ENCODE measurements around the gene COL1A1. TPM values are rescaled to one million over a fixed set of nuclear protein-coding genes. Genes with fewer than 3 reads are reported as not detected.

COL1A1 gene
- polyA plus RNA-seq, 3 donors: not detected

GRCh38 chr17:50194140-50194933 lies 7.1 kb downstream of the COL1A1 start:
- Mint-ChIP-seq H3K27me3 (ENCODE audit: low read depth in 3 of 3) (peaks cover 15 to 39% (median 27%) of the 10 kb centered on the region in 3 donors), H3K27ac (no peak overlapping the region), H3K9me3 (peaks cover 0 to 3% (median 0%) of the 10 kb centered on the region in 7 donors), H3K4me1 (peaks cover 2% of the 10 kb centered on the region), H3K36me3 (peaks cover 0 to 1% of the 10 kb centered on the region in 2 donors), H3K4me3 (no peak overlapping the region)
- Histone ChIP-seq H3K36me3 (replicated peaks in 1 of 2; ENCODE audit: control insufficient read depth in 1 of 2, insufficient read depth in 2 of 2, low read length in 2 of 2) (no peaks in the 10 kb centered on the region), H3K4me2 (replicated peaks; ENCODE audit: extremely low read depth, low read length, poor library complexity, severe bottlenecking) (no peak overlapping the region), H3K9ac (ENCODE audit: insufficient read depth, low read length, poor library complexity, severe bottlenecking) (no peak overlapping the region), H3K27me3 (ENCODE audit: control insufficient read depth in 2 of 2, insufficient read depth in 2 of 2, low read length in 2 of 2) (peaks cover 0 to 9% of the 10 kb centered on the region in 2 donors), H3K4me1 (ENCODE audit: control insufficient read depth in 1 of 2, insufficient read depth in 2 of 2, low read length in 2 of 2) (no peaks in the 10 kb centered on the region), H3K27ac (ENCODE audit: low read depth in 1 of 2, low read length in 2 of 2) (no peak overlapping the region), H3K9me3 (replicated peaks in 1 of 2; ENCODE audit: control insufficient read depth in 1 of 2, insufficient read depth in 1 of 2, low read length in 2 of 2) (no peaks in the 10 kb centered on the region), H3K79me2 (ENCODE audit: insufficient read depth, low read length) (no peaks in the 10 kb centered on the region), H4K20me1 (ENCODE audit: insufficient read depth, low read length) (no peaks in the 10 kb centered on the region), H2AFZ (ENCODE audit: insufficient read depth, low read depth, low read length, poor library complexity, severe bottlenecking) (no peak overlapping the region), H3K4me3 (replicated peaks in 1 of 3; ENCODE audit: low read depth in 2 of 3, low read length in 3 of 3) (no peak overlapping the region)
- WGBS (ENCODE audit: insufficient coverage): 75% methylated on average over 12 of the region's 25 CpGs
- no peak for TF ChIP-seq CTCF (IDR thresholded peaks at IDR 0.05)
- intact Hi-C loops (cut with micrococcal nuclease): no loop called here
- no peak for DNase-seq

- Histone ChIP-seq H2AFZ (ENCODE audit: insufficient read depth, low read depth, low read length, poor library complexity, severe bottlenecking) (no peak overlapping the region), H3K4me2 (replicated peaks; ENCODE audit: extremely low read depth, low read length, poor library complexity, severe bottlenecking) (no peak overlapping the region), H3K27ac (ENCODE audit: low read depth in 1 of 2, low read length in 2 of 2) (no peak overlapping the region), H3K79me2 (ENCODE audit: insufficient read depth, low read length) (no peaks in the 10 kb centered on the region), H3K9me3 (replicated peaks in 1 of 2; ENCODE audit: control insufficient read depth in 1 of 2, insufficient read depth in 1 of 2, low read length in 2 of 2) (no peaks in the 10 kb centered on the region), H3K27me3 (ENCODE audit: control insufficient read depth in 2 of 2, insufficient read depth in 2 of 2, low read length in 2 of 2) (peaks cover 0 to 3% of the 10 kb centered on the region in 2 donors), H3K9ac (ENCODE audit: insufficient read depth, low read length, poor library complexity, severe bottlenecking) (no peak overlapping the region), H3K4me1 (ENCODE audit: control insufficient read depth in 1 of 2, insufficient read depth in 2 of 2, low read length in 2 of 2) (no peaks in the 10 kb centered on the region), H4K20me1 (ENCODE audit: insufficient read depth, low read length) (no peaks in the 10 kb centered on the region), H3K4me3 (replicated peaks in 1 of 3; ENCODE audit: low read depth in 2 of 3, low read length in 3 of 3) (no peak overlapping the region), H3K36me3 (replicated peaks in 1 of 2; ENCODE audit: control insufficient read depth in 1 of 2, insufficient read depth in 2 of 2, low read length in 2 of 2) (no peaks in the 10 kb centered on the region)
- Mint-ChIP-seq H3K27ac (no peak overlapping the region), H3K27me3 (ENCODE audit: low read depth in 3 of 3) (peaks cover 10 to 25% (median 20%) of the 10 kb centered on the region in 3 donors), H3K4me3 (no peak overlapping the region), H3K36me3 (no peaks in the 10 kb centered on the region), H3K4me1 (no peaks in the 10 kb centered on the region), H3K9me3 (no peaks in the 10 kb centered on the region)
- no peak for DNase-seq
- intact Hi-C loops (cut with micrococcal nuclease): no loop called here
- WGBS (ENCODE audit: insufficient coverage): 92% methylated on average over 11 of the region's 16 CpGs
- no peak for TF ChIP-seq CTCF (IDR thresholded peaks at IDR 0.05)
Observed at GRCh38 chr17:50192618-50193291, 8.7 kb downstream of the COL1A1 start.

Measured in CD14-positive monocyte (primary cell).